NCI-H2227 treated with DMSO at 0.1 percent for 48 hours (cell line): ENCODE results near the gene NADK.
"Not testable (repeated sequence)": the region's sequence is repeated elsewhere in the genome, so short reads cannot be mapped to it uniquely, and the experiment has no call there.

Experiments used
- DNase-seq: peaks from one replicate; lab custom pipeline; 2025; lab: John Stamatoyannopoulos, UW

NADK gene

GRCh38 chr1:1746566-1746909 is 31.7 kb downstream of the NADK start:
- DNase-seq: not testable (repeated sequence)

- DNase-seq: peak; percentile 31
These were observed 32.4 kb downstream of the NADK start for GRCh38 chr1:1745651-1746565.

DNA sequence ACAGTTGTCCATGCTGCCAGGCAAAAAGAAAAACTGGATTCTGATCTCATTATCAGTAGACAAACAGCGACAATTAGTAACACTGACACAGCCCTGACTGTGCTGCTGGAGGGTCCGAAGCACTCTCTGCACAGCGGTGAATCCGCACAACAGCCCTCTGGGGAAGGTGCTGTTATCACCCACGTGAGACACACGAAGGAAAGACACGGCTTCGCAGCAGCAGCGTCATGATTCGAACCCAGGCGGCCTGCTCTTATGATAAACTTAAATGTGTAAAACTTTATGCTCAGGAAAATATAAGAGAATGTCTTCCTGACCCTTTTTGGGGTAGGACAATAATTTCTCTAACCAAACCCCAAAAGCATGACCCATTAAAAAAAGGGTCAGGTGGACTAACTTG is 35.7 kb downstream of the NADK start:
- not testable (repeated sequence) for DNase-seq

DNA sequence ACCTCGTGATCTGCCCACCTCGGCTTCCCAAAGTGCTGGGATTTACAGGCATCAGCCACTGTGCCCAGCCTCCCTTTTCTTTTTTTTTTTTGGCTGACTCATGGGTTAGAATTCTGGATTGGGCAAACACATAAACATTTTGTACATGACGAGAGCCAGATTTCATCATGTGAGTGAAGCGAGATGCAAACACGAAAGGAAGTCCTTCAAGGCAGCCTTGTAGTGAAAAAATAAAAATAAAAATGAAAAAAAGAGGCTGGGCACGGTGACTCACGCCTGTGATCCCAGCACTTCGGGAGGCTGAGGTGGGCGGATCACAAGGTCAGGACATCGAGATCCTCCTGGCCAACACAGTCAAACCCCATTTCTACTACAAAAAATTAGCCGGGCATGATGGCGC is 37.3 kb downstream of the NADK start:
- DNase-seq: not testable (repeated sequence)

GRCh38 chr1:1738799-1739337 is 39.4 kb downstream of the NADK start:
- not testable (repeated sequence) for DNase-seq

- not testable (repeated sequence) for DNase-seq
These were observed 40.3 kb downstream of the NADK start for GRCh38 chr1:1737675-1738590.

- no peak for DNase-seq
These were observed 45.9 kb downstream of the NADK start for GRCh38 chr1:1732381-1732780.

- no peak for DNase-seq
These were observed 47.4 kb downstream of the NADK start for GRCh38 chr1:1730870-1731269.

DNA sequence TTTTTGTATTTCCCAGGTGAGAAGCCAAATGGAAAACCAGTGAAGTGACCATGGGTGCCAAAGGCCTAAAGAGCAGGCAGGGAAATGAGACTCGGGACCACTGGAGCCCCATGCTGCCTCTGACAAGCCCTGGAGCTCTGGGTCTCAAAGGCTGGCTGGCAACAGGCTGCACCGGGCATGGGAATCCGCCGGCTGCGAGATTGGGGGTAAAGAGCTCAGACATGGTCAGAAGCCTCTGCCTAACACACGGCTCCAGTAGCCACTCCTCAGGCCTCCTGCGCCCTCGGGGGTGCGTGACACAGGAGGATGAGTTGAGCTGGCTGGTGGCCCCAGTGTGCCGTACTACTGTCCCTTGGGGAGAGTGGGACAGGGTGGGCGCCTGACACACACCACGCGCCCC is 48.0 kb downstream of the NADK start:
- not testable (repeated sequence) for DNase-seq

DNA sequence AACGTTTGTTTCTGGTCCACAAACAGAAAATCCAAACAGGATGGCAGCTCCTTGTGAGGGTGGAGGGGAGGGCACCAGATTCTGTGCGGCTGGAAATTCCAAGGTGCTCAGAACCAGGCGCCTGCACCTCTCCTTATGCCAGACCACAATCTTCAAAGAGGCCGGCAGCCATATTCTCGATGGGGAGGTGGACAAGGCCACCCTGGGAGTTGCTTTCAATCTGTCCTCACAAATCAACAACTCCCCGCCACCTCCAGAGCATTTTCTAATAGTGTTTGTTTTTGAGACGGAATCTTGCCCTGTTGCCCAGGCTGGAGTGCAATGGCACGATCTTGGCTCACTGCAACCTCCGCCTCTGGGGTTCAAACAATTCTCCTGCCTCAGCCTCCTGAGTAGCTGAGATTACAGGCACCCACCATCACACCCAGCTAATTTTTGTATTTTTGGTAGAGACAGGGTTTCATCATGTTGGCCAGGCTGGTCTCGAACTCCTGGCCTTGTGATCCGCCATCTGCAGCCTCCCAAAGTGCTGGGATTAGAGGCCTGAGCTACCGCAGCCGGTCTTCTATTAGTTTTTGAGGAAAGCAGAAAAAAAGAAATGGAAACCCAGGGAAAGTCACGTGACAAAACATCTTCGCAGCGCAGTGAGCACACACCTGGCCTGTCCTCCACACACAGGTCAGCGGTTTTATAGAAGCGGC is 49.0 kb downstream of the NADK start:
- DNase-seq: not testable (repeated sequence)

- not testable (repeated sequence) for DNase-seq
These were observed 49.8 kb downstream of the NADK start for GRCh38 chr1:1728308-1729005.

- DNase-seq: not testable (repeated sequence)
These were observed 51.1 kb downstream of the NADK start for GRCh38 chr1:1727131-1727651.

GRCh38 chr1:1726088-1726487 is 52.2 kb downstream of the NADK start:
- DNase-seq: not testable (repeated sequence)

- peak; percentile 97 for DNase-seq
These were observed 54.0 kb downstream of the NADK start, which contains the start of gene CDK11A for GRCh38 chr1:1724035-1724864. Gene CDK11A (minus strand): TSS chr1:1724357. CDS start chr1:1722818, 1,539 bp downstream.

DNA sequence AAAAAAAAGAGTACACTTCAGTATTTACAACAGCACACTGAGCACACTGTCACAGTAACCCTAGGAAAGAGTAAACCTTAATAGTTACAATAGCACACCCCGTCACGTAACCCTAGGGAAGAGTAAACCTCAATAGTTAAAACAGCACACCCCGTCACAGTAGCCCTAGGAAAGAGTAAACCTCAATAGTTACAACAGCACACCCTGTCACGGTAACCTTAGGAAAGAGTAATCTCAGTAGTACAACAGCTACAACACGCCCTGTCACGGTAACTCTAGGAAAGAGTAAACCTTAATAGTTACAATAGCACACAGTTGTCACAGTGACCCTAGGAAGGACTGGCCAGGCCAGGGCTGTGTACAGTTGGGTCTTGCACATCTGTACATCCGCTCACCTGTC is 57.1 kb downstream of the NADK start:
- DNase-seq: no peak

DNA sequence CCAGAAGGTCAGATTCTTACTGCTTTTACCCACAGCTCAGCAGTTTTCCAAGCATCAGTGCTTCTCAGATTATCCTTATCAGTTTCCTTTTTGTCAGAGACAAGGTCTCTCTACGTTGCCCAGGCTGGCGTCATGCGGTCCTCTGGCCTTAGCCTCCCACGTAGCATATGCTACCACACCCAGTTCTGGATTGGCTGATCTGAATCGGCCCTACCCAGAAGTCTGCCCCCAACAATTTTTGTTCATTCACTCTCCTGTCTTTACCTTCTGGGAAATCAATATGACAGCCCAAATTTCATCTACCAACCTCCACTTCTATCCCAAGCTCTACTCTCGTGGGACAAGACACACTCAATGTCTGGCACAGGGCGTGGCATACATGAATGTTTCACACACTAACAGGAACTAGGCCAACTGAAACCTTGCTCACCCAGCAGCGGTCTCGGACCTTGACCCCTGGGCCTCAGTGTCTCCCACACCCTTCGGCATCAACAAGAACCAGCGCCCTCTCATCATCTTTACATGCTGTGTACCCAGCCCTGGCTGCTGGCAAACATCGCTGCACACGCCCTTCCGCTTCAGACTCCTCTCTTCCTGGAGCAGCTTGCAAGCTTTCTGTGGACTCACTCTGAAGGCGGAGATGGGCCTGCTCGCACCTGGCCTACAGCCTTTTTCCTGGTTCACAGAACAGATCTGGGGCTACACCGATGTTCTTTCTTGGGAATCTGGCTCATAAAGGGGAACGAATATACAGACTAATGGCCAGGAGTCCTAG is 63.0 kb downstream of the NADK start:
- not testable (repeated sequence) for DNase-seq

GRCh38 chr1:1707897-1708296 is 70.4 kb downstream of the NADK start:
- not testable (repeated sequence) for DNase-seq

DNA sequence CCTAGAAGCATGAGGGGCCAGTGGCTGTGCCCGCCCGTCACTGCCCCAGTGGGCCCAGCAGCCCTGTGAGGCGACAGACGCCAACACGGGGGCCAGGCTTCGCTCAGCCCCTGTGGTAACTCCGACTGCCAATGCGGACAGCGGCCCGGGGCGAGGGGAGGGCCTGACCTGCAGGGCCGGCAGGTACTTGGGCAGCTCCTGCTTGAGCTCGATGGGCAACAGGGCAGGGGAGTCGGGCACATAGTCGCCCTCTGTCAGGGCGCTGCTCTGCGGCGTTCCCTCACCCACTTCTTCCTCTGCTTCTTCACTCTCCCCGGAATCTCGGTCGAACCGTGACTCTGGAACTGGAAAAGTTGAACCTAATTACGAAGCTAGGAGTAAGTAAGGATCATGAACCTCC is 71.0 kb downstream of the NADK start:
- not testable (repeated sequence) for DNase-seq

GRCh38 chr1:1705623-1706022 is 72.6 kb downstream of the NADK start:
- not testable (repeated sequence) for DNase-seq
